Mammary epithelial cell (primary cell): Measurements from ENCODE around the gene THOC6.

Experiments used
- CTCF ChIP-seq, 2 donors: IDR thresholded peaks in 1 of 2; conservative IDR thresholded peaks in 1 of 2; 2 replicates each; pipeline ENCODE4 v1.5.1; 2011 to 2012; ENCODE audit warnings: inconsistent platforms in 2 of 2, low read length in 2 of 2, mild to moderate bottlenecking in 2 of 2, control low read depth in 1 of 2, low read depth in 1 of 2; ENCODE audit not compliant: insufficient read depth in 1 of 2; ENCODE audit errors: extremely low read depth in 1 of 2
- EZH2 ChIP-seq: IDR thresholded peaks from 2 replicates; pipeline ENCODE4 v1.6.1; 2012; ENCODE audit warnings: low read length, inconsistent platforms, borderline replicate concordance

GRCh38 chr16:2982402-2982801, 41.4 kb upstream of the THOC6 start:
- TF ChIP-seq CTCF (conservative IDR thresholded peaks at IDR 0.05 in 1 of 2, IDR thresholded peaks at IDR 0.05 in 1 of 2; ENCODE audit: extremely low read depth in 1 of 2, insufficient read depth in 1 of 2, low read depth in 1 of 2, low read length in 2 of 2) (no peak), EZH2 (no peak)
